ENCODE measurements around the gene SLCO2A1. TPM values are rescaled to one million over a fixed set of nuclear protein-coding genes. Genes with fewer than 3 reads are reported as not detected.

Gene SLCO2A1
- total RNA-seq, 4 donors from 2014 or later = 0.07 to 2.4 (median 1.3) TPM

- H3K27ac ChIP-seq = no peak overlapping the region
- DNase-seq (no peak), ATAC-seq (no peak)
- peaks cover 0 to 6% of the 10 kb centered on the region in 2 donors for H3K4me1 ChIP-seq
- H3K27me3 ChIP-seq = no peaks in the 10 kb centered on the region
- no peak for TF ChIP-seq POLR2A (IDR thresholded peaks at IDR 0.05)
- TF ChIP-seq, protein P1, sequence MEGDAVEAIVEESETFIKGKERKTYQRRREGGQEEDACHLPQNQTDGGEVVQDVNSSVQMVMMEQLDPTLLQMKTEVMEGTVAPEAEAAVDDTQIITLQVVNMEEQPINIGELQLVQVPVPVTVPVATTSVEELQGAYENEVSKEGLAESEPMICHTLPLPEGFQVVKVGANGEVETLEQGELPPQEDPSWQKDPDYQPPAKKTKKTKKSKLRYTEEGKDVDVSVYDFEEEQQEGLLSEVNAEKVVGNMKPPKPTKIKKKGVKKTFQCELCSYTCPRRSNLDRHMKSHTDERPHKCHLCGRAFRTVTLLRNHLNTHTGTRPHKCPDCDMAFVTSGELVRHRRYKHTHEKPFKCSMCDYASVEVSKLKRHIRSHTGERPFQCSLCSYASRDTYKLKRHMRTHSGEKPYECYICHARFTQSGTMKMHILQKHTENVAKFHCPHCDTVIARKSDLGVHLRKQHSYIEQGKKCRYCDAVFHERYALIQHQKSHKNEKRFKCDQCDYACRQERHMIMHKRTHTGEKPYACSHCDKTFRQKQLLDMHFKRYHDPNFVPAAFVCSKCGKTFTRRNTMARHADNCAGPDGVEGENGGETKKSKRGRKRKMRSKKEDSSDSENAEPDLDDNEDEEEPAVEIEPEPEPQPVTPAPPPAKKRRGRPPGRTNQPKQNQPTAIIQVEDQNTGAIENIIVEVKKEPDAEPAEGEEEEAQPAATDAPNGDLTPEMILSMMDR (IDR thresholded peaks at IDR 0.05 in 4 of 5, conservative IDR thresholded peaks at IDR 0.05 in 1 of 5) = no peak
- H3K4me3 ChIP-seq = no peak overlapping the region
- intact Hi-C loops (cut with DNase I; ENCODE audit: low total_unique reads) (no loop called here), in situ Hi-C loops (cut with MboI; ENCODE audit: low sequenced_read_pairs in 4 of 4) (no loop called here)
- no peaks in the 10 kb centered on the region for H3K9me3 ChIP-seq
- H3K36me3 ChIP-seq = no peaks in the 10 kb centered on the region
Observed at GRCh38 chr3:133991637-133992036, 38.1 kb downstream of the SLCO2A1 start.

DNA sequence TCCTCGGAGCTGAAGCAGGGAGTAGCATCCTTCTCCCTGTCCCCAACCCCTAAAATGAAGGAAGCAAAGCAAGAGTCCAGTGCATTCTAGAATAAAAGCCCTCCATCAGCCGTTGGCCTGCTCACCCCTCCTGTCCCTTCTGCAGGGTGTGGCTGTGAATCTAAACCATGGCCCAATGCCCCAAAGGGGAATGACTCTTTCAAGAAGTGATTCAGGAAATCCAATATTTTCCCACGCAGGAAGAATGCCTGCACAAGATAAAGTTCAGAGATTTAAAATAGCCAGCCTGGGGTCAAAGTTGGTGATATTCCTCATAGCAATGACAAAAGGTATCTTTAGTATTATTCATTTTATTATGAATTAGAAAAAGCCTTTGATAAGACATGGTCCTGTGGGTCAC, 38.5 kb downstream of the SLCO2A1 start:
- Histone ChIP-seq H3K27me3 (no peaks in the 10 kb centered on the region), H3K4me3 (no peak overlapping the region), H3K36me3 (no peaks in the 10 kb centered on the region), H3K27ac (no peak overlapping the region), H3K9me3 (no peaks in the 10 kb centered on the region), H3K4me1 (peaks cover 0 to 6% of the 10 kb centered on the region in 2 donors)
- intact Hi-C loops (cut with DNase I; ENCODE audit: low total_unique reads) (no loop called here), in situ Hi-C loops (cut with MboI; ENCODE audit: low sequenced_read_pairs in 4 of 4) (no loop called here)
- DNase-seq = no peak
- peak in 1 of 2 donors; percentile 36 for ATAC-seq
- TF ChIP-seq, protein P1 (IDR thresholded peaks at IDR 0.05 in 4 of 5, conservative IDR thresholded peaks at IDR 0.05 in 1 of 5) = no peak
- no peak for TF ChIP-seq POLR2A (IDR thresholded peaks at IDR 0.05)

- no peaks in the 10 kb centered on the region for H3K36me3 ChIP-seq
- H3K4me3 ChIP-seq = no peak overlapping the region
- TF ChIP-seq, protein P1 (IDR thresholded peaks at IDR 0.05 in 4 of 5, conservative IDR thresholded peaks at IDR 0.05 in 1 of 5) = no peak
- TF ChIP-seq POLR2A (IDR thresholded peaks at IDR 0.05) = no peak
- ATAC-seq (no peak), DNase-seq (no peak)
- no peaks in the 10 kb centered on the region for H3K27me3 ChIP-seq
- H3K9me3 ChIP-seq = no peaks in the 10 kb centered on the region
- no peak overlapping the region for H3K27ac ChIP-seq
- H3K4me1 ChIP-seq = peaks cover 0 to 6% of the 10 kb centered on the region in 2 donors
- intact Hi-C loops (cut with DNase I; ENCODE audit: low total_unique reads) (no loop called here), in situ Hi-C loops (cut with MboI; ENCODE audit: low sequenced_read_pairs in 4 of 4) (no loop called here)
Observed at GRCh38 chr3:133989936-133990702, 39.6 kb downstream of the SLCO2A1 start.

GRCh38 chr3:133988631-133989161, 41.0 kb downstream of the SLCO2A1 start:
- no peak for TF ChIP-seq POLR2A (IDR thresholded peaks at IDR 0.05)
- TF ChIP-seq, protein P1 (IDR thresholded peaks at IDR 0.05 in 4 of 5, conservative IDR thresholded peaks at IDR 0.05 in 1 of 5) = no peak

More at GRCh38 chr3:133988631-133989161, 41.0 kb downstream of the SLCO2A1 start:
- no peak for ATAC-seq
- Histone ChIP-seq H3K36me3 (no peaks in the 10 kb centered on the region), H3K9me3 (no peaks in the 10 kb centered on the region), H3K4me3 (no peak overlapping the region), H3K27me3 (no peaks in the 10 kb centered on the region), H3K4me1 (peaks cover 0 to 8% of the 10 kb centered on the region in 2 donors), H3K27ac (no peak overlapping the region)
- intact Hi-C loops (cut with DNase I; ENCODE audit: low total_unique reads) = no loop called here
- DNase-seq = no peak
- in situ Hi-C loops (cut with MboI; ENCODE audit: low sequenced_read_pairs in 4 of 4) = no loop called here
